Smooth muscle cell (in vitro differentiated cells): Measurements from ENCODE around the gene CCER1. TPM values are rescaled to one million over a fixed set of nuclear protein-coding genes. Genes with fewer than 3 reads are reported as not detected.

Experiments used
- DNase-seq: peaks from one replicate; lab custom pipeline; 2025; ENCODE audit not compliant: unreplicated experiment; lab: John Stamatoyannopoulos, UW
- H2AFZ ChIP-seq: fragments of 200-600 bp; sonication (generic); 2 replicates; pipeline ENCODE4 v1.6.0; 2016; ENCODE audit warnings: antibody characterized with exemption, low read depth, mild to moderate bottlenecking
- H3F3A ChIP-seq: fragments of 200-600 bp; sonication (generic); 2 replicates; pipeline ENCODE4 v1.6.0; 2017; ENCODE audit warnings: antibody characterized with exemption, low read depth
- H3K27ac ChIP-seq: fragments of 200-600 bp; sonication (generic); 2 replicates; pipeline ENCODE4 v1.5.1; 2016; ENCODE audit warnings: low read depth, mild to moderate bottlenecking
- H3K27me3 ChIP-seq: fragments of 200-600 bp; sonication (generic); 2 replicates; pipeline ENCODE4 v1.6.1; 2016; ENCODE audit warnings: low read depth, mild to moderate bottlenecking
- H3K36me3 ChIP-seq: fragments of 200-600 bp; sonication (generic); 2 replicates; pipeline ENCODE4 v1.5.1; 2016; ENCODE audit warnings: low read depth
- H3K4me1 ChIP-seq: fragments of 200-600 bp; sonication (generic); 2 replicates; pipeline ENCODE4 v1.5.1; 2016; ENCODE audit warnings: low read depth
- H3K4me2 ChIP-seq: fragments of 200-600 bp; sonication (generic); 2 replicates; pipeline ENCODE4 v1.6.0; 2016; ENCODE audit warnings: mild to moderate bottlenecking
- H3K4me3 ChIP-seq: fragments of 200-600 bp; sonication (generic); 2 replicates; pipeline ENCODE4 v1.5.1; 2016; ENCODE audit warnings: mild to moderate bottlenecking
- H3K79me2 ChIP-seq: fragments of 200-600 bp; sonication (generic); 2 replicates; pipeline ENCODE4 v1.6.0; 2016; ENCODE audit warnings: low read depth, mild to moderate bottlenecking
- H3K9ac ChIP-seq: fragments of 200-600 bp; sonication (generic); 2 replicates; pipeline ENCODE4 v1.6.0; 2016; ENCODE audit warnings: low read depth
- H3K9me3 ChIP-seq: fragments of 200-600 bp; sonication (generic); replicated peaks from 2 replicates; pipeline ENCODE4 v1.5.1; 2016; ENCODE audit warnings: low read depth
- H4K20me1 ChIP-seq: fragments of 200-600 bp; sonication (generic); 2 replicates; pipeline ENCODE4 v1.6.0; 2016; ENCODE audit warnings: low read depth
- CTCF ChIP-seq: fragments of 200-600 bp; sonication (generic); IDR thresholded peaks from 2 replicates; pipeline ENCODE4 v1.5.1; 2017; ENCODE audit warnings: borderline replicate concordance, mild to moderate bottlenecking, antibody characterized with exemption; ENCODE audit not compliant: insufficient read depth, poor library complexity, severe bottlenecking
- WGBS: methylation state at CpG from one replicate; pipeline ENCODE4 v1.1.7; 2016; ENCODE audit warnings: low lambda C conversion rate; 5-methylcytosine and 5-hydroxymethylcytosine counted together
- polyA plus RNA-seq: library from polyadenylated mRNA; unstranded; fragments of >200 nt; fragmentation: Nextera tagmentation; extraction: Ambion mirVana; gene quantifications from 2 replicates; pipeline ENCODE4 v1.2.1, GENCODE V29; 2016
- total RNA-seq: library from RNA; depleted of rRNA; stranded (reverse); fragments of >200 nt; gene quantifications from 2 replicates; pipeline ENCODE4 v1.2.3, GENCODE V29; 2014

Gene CCER1
- total and polyA plus RNA-seq, 2 experiments from 2014 or later = not detected

DNA sequence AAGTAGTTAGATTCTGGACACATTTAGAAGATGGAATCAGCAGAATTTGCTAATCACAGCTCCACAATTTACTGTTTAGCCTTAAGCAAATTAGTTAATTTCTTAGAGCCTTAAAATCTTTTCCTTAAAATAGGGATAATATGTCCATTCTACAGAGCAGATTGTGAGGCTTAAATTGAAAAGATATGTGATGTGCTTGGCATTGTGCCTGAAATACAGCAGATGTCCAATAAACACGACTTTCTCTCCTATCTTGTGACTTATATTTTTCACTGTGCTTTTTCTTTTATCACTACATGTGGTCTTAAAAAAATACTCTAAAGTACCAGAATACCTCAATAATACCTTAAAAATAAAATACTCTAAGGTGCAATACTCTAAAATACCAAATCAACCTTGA, 30.6 kb downstream of the CCER1 start:
- Histone ChIP-seq H3K9ac (no peak overlapping the region), H3K4me2 (no peak overlapping the region), H3K27ac (no peak overlapping the region), H3K79me2 (no peaks in the 10 kb centered on the region), H3K36me3 (no peaks in the 10 kb centered on the region), H2AFZ (no peak overlapping the region), H3K9me3 (peaks cover 4% of the 10 kb centered on the region), H3K4me3 (no peak overlapping the region), H3K27me3 (no peaks in the 10 kb centered on the region), H4K20me1 (no peaks in the 10 kb centered on the region), H3K4me1 (no peaks in the 10 kb centered on the region), H3F3A (no peaks in the 10 kb centered on the region)
- no peak for DNase-seq
- TF ChIP-seq CTCF = no peak
- 54% methylated on average over 1 of the region's 1 CpG for WGBS

DNA sequence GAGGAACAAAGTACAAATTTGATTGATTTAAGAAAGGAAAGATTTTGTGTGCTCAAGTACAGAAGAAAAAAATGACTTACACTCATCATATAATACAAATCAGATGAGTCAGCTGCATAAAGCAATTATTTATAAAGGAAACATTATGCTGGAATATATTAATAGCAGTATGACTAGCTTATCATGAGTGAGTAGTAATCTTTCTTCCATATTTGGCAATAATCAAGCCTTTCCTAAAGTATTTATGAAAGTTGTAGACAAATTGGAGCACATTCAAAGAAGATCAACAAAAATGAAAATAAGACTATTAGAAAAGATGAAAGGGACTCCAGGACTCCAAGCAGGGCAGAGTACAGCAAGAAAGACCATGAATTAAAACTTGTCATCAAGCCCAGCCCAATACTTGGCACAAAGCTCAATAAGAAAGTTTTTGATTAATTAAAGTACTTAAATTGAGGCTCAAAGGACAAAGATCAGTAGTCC, 32.8 kb downstream of the CCER1 start:
- H2AFZ ChIP-seq = no peak overlapping the region

GRCh38 chr12:90921536-90921935, 33.4 kb downstream of the CCER1 start:
- H3K27ac ChIP-seq = no peak overlapping the region
- H3K79me2 ChIP-seq = no peaks in the 10 kb centered on the region
- no peaks in the 10 kb centered on the region for H3K27me3 ChIP-seq
- 100% methylated on average over 1 of the region's 1 CpG for WGBS
- H3K36me3 ChIP-seq = no peaks in the 10 kb centered on the region
- H3K4me2 ChIP-seq = no peak overlapping the region
- TF ChIP-seq CTCF = no peak
- H3K4me1 ChIP-seq = no peaks in the 10 kb centered on the region
- no peak for DNase-seq
- no peak overlapping the region for H3K9ac ChIP-seq
- H3F3A ChIP-seq = no peaks in the 10 kb centered on the region
- no peaks in the 10 kb centered on the region for H4K20me1 ChIP-seq
- H3K4me3 ChIP-seq = no peak overlapping the region
- H2AFZ ChIP-seq = no peak overlapping the region
- H3K9me3 ChIP-seq = no peaks in the 10 kb centered on the region

More for the DNA sequence above, 32.8 kb downstream of the CCER1 start:
- H3K9me3 ChIP-seq = no peaks in the 10 kb centered on the region
- H3K27me3 ChIP-seq = no peaks in the 10 kb centered on the region
- H3K4me3 ChIP-seq = no peak overlapping the region
- H3F3A ChIP-seq = no peaks in the 10 kb centered on the region
- no peak overlapping the region for H3K27ac ChIP-seq
- no peak overlapping the region for H3K4me2 ChIP-seq
- no peaks in the 10 kb centered on the region for H3K4me1 ChIP-seq
- H4K20me1 ChIP-seq = no peaks in the 10 kb centered on the region
- H3K79me2 ChIP-seq = no peaks in the 10 kb centered on the region
- no peak for DNase-seq
- H3K9ac ChIP-seq = no peak overlapping the region
- no peak for TF ChIP-seq CTCF
- no peaks in the 10 kb centered on the region for H3K36me3 ChIP-seq

- Histone ChIP-seq H3K36me3 (no peaks in the 10 kb centered on the region), H3K9ac (no peak overlapping the region), H3K27me3 (no peaks in the 10 kb centered on the region), H3K4me1 (no peaks in the 10 kb centered on the region), H3K79me2 (no peaks in the 10 kb centered on the region), H3K27ac (no peak overlapping the region), H3F3A (no peaks in the 10 kb centered on the region), H3K9me3 (no peaks in the 10 kb centered on the region), H3K4me3 (no peak overlapping the region), H2AFZ (no peak overlapping the region), H3K4me2 (no peak overlapping the region), H4K20me1 (no peaks in the 10 kb centered on the region)
- DNase-seq = no peak
- no peak for TF ChIP-seq CTCF
- 97% methylated on average over 1 of the region's 1 CpG for WGBS
Observed at GRCh38 chr12:90920222-90920621, 34.8 kb downstream of the CCER1 start.
